ENCODE data around the gene BCL3. TPM values are rescaled to one million over a fixed set of nuclear protein-coding genes. Genes with fewer than 3 reads are reported as not detected.
A peak's percentile ranks its signal among the peaks of the same experiment; 100 is the strongest.

BCL3 gene
- total and polyA plus RNA-seq, 10 of the 15 experiments (the other 5 are each of a cell fraction or from before 2014, with no cell fraction given): 0.55 to 22.7 (median 3.6) TPM

- 65% methylated on average over 3 of the region's 3 CpGs for WGBS (ENCODE audit: insufficient coverage, insufficient replicate concordance, low lambda C conversion rate, missing lambda C conversion rate)
- Histone ChIP-seq H3K4me2 (ENCODE audit: control insufficient read depth, insufficient read depth) (no peak overlapping the region), H3K4me1 (ENCODE audit: control insufficient read depth, insufficient read depth, low read length) (peaks cover 32% of the 10 kb centered on the region), H3K36me3 (ENCODE audit: control insufficient read depth in 2 of 2, insufficient read depth in 2 of 2, low read length in 1 of 2) (no peaks in the 10 kb centered on the region), H3K79me2 (ENCODE audit: control insufficient read depth, insufficient read depth, low read length) (no peaks in the 10 kb centered on the region), H3K27ac (ENCODE audit: control insufficient read depth, insufficient read depth) (no peak overlapping the region), H3K9ac (ENCODE audit: control insufficient read depth, insufficient read depth, low read length) (no peak overlapping the region), H2AFZ (ENCODE audit: control insufficient read depth, low read depth, low read length) (no peak overlapping the region), H3K9me3 (replicated peaks; ENCODE audit: control insufficient read depth, insufficient read depth, low read length) (no peaks in the 10 kb centered on the region), H3K4me3 (no peak overlapping the region), H3K27me3 (replicated peaks in 1 of 2; ENCODE audit: control insufficient read depth in 2 of 2, insufficient read depth in 2 of 2, low read length in 1 of 2) (no peaks in the 10 kb centered on the region), H4K20me1 (ENCODE audit: control insufficient read depth, insufficient read depth) (no peaks in the 10 kb centered on the region)
- DNase-seq (ENCODE audit: low read depth, low spot score) (no peak), FAIRE-seq (peak; percentile 38), ATAC-seq (peak; percentile 50)
- no TSS peak for BruUV-seq (replicated peaks)
- in situ Hi-C loops (cut with MboI) (no loop called here), intact Hi-C loops (cut with micrococcal nuclease; ENCODE audit: unreplicated experiment) (no loop called here)
- ChIA-PET CTCF (interaction anchor here (0.9 to 3.6 kb wide), 5 partner anchors 12 to 51 kb away, joined by 3 to 34 read pairs (median 10); no protein-coding TSS in a partner anchor), SMC1A (ENCODE audit: uncharacterized antibody, unreplicated experiment) (interaction anchor here (1.0 to 3.5 kb wide), 4 partner anchors 9 to 16 kb away, joined by 3 to 14 read pairs (median 4); no protein-coding TSS in a partner anchor), POLR2A (interaction anchor here (2.7 to 3.8 kb wide), 2 partner anchors 12 to 13 kb away, joined by 11 to 20 read pairs; no protein-coding TSS in a partner anchor), RAD21 (ENCODE audit: unreplicated experiment) (interaction anchor here (1.1 to 2.6 kb wide), 3 partner anchors 16 to 86 kb away, joined by 3 to 27 read pairs (median 8); no protein-coding TSS in a partner anchor)
- TF ChIP-seq ZNF687 (IDR thresholded peaks at IDR 0.05): 0 out of 2 replicates have a peak, but pooled peaks have one; percentile 42
- TF ChIP-seq CTCF (IDR thresholded peaks at IDR 0.05 in 2 of 3, conservative IDR thresholded peaks at IDR 0.05 in 1 of 3; ENCODE audit: control insufficient read depth in 2 of 3, extremely low read depth in 1 of 3, insufficient read depth in 1 of 3, low read depth in 3 of 3, low read length in 3 of 3): peak; percentile 16 to 28 (median 20); a peak in 2 of 6 replicates
- no peak for TF ChIP-seq HDAC6 (IDR thresholded peaks at IDR 0.05; ENCODE audit: unreplicated experiment)
Measured at GRCh38 chr19:44740351-44740824, 8.1 kb upstream of the BCL3 start.
